Esophagus squamous epithelium (tissue), 4 donors: Measurements from ENCODE around the gene PLEKHG4.

ENCODE experiments used
- CTCF ChIP-seq, 6 experiments: fragments of 450-650 bp in 4 of 6; fragments of 200-600 bp in 2 of 6; sonication (generic) in 2 of 6; IDR thresholded peaks; one replicate each; pipeline ENCODE4 v1.5.1; 2016 to 2019; ENCODE audit warnings: antibody characterized with exemption in 6 of 6, mild to moderate bottlenecking in 4 of 6, moderate library complexity in 4 of 6
- POLR2A ChIP-seq, 4 donors: fragments of 450-650 bp; IDR thresholded peaks; one replicate each; pipeline ENCODE4 v1.6.1; 2017; ENCODE audit warnings: antibody characterized with exemption in 4 of 4, mild to moderate bottlenecking in 4 of 4, moderate library complexity in 3 of 4

GRCh38 chr16:67240506-67240905 lies 38.8 kb upstream of the PLEKHG4 start:
- TF ChIP-seq CTCF (IDR thresholded peaks at IDR 0.05) (no peak), POLR2A (IDR thresholded peaks at IDR 0.05) (no peak)
